Activated CD8-positive, alpha-beta memory T cell treated with anti-CD3 and anti-CD28 coated beads, Interleukin-2, amount 50 U/mL, for 24 hours (primary cell): ENCODE measurements around the gene AGL.
"Not testable (repeated sequence)": the region's sequence is repeated elsewhere in the genome, so short reads cannot be mapped to it uniquely, and the experiment has no call there.

Experiments used
- DNase-seq: peaks from one replicate; pipeline ENCODE4 v3.0.0-alpha.2; 2020; ENCODE audit errors: extremely low read depth

The AGL gene

GRCh38 chr1:99849744-99850458 is at the start of gene AGL:
Gene AGL, plus strand, starts transcription at chr1:99850361. Its CDS starts 682 bp downstream, at chr1:99851043.
- DNase-seq, result peak; percentile 58

GRCh38 chr1:99801584-99801983 is 48.6 kb upstream of the AGL start:
- no peak for DNase-seq

GRCh38 chr1:99806882-99807281 is 43.3 kb upstream of the AGL start:
- no peak for DNase-seq

GRCh38 chr1:99808391-99809115 is 41.6 kb upstream of the AGL start:
- DNase-seq, result no peak

GRCh38 chr1:99811075-99811474 is 39.1 kb upstream of the AGL start:
- DNase-seq, result no peak

- no peak for DNase-seq
Measured at GRCh38 chr1:99811747-99812146, 38.4 kb upstream of the AGL start.

- DNase-seq, result no peak
Measured at GRCh38 chr1:99814373-99814900, 35.7 kb upstream of the AGL start.

GRCh38 chr1:99816656-99817055 is 33.5 kb upstream of the AGL start:
- DNase-seq, result no peak

GRCh38 chr1:99818063-99818699 is 32.0 kb upstream of the AGL start:
- no peak for DNase-seq

GRCh38 chr1:99820546-99820945 is 29.6 kb upstream of the AGL start:
- DNase-seq, result no peak

- DNase-seq, result no peak
Measured at GRCh38 chr1:99825098-99825497, 25.1 kb upstream of the AGL start.

- DNase-seq, result no peak
Measured at GRCh38 chr1:99825702-99826101, 24.5 kb upstream of the AGL start.

- DNase-seq, result no peak
Measured at GRCh38 chr1:99827970-99828369, 22.2 kb upstream of the AGL start.

GRCh38 chr1:99829269-99829668 is 20.9 kb upstream of the AGL start:
- no peak for DNase-seq

- DNase-seq, result not testable (repeated sequence)
Measured at GRCh38 chr1:99833911-99834310, 16.2 kb upstream of the AGL start.

GRCh38 chr1:99836171-99837103 is 13.7 kb upstream of the AGL start:
- DNase-seq, result not testable (repeated sequence)

GRCh38 chr1:99840353-99840752 is 9.8 kb upstream of the AGL start:
- not testable (repeated sequence) for DNase-seq

GRCh38 chr1:99843760-99844159 is 6.4 kb upstream of the AGL start:
- DNase-seq, result no peak

GRCh38 chr1:99845201-99845600 is 5.0 kb upstream of the AGL start:
- DNase-seq, result not testable (repeated sequence)

GRCh38 chr1:99849413-99849743 is 783 bp upstream of the AGL start:
- DNase-seq, result no peak

GRCh38 chr1:99850459-99851291 is 514 bp downstream of the AGL start:
- DNase-seq, result no peak
